ENCODE results near the gene GFPT2. TPM values are rescaled to one million over a fixed set of nuclear protein-coding genes. Genes with fewer than 3 reads are reported as not detected.

Gene GFPT2
- total RNA-seq, 1 donor from 2014 or later = 1.1 TPM

DNA sequence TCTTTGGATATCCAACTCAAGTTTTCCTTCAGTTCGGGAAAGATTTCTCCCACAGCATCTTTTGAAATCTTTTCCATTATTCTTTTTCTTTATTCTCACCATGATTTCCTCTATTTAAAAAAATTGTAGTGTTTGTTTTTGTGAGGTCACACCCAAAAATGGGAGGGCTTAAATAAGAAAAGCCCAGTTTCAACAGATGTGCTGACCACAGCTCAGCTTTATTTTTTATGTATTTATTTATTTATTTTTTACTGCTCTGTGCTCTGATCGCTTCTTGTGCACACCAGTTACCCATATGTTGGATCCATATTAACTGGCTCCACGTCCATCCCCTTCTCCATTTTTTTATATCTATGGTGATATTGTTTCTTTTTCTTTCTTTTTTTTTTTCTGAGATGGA, 20.3 kb downstream of the GFPT2 start:
- no peak for ATAC-seq

DNA sequence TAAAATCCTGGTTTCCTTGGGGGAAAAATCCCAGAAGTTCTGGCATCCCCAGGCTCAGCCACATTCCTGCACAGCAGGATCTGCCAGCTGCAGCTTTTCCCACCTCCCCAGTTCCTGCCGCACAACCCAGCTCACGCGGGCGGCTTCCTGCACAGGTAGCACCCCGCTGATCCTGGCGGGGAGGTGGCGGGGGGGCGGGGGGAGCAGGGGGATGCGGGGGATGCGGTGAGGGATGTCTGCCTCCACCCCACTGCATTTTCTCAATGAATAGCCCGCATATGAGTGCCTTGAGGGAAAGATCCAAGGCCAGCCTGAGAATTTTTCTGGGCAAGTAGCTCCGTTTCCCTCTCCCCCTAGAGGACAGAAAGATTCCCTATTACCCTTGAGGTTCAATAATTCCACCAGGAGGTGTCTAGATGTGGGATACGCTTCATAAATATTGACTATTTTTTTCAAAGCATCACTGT, 21.1 kb downstream of the GFPT2 start:
- ATAC-seq = no peak

DNA sequence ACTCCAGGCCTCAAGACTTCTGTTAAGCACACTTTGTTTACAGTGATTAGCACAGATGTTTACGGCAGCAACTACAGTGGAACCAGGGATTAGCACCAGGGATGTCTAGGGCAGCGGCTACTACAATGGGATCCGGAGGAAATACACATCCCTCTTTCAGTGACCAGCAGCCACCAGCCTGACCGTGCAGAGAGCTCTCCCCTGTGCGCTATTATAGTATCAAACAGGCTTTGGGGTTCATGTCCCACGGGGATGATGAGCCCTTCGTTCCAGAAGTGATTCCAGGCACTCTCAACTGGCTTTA, 21.5 kb downstream of the GFPT2 start:
- ATAC-seq = no peak

DNA sequence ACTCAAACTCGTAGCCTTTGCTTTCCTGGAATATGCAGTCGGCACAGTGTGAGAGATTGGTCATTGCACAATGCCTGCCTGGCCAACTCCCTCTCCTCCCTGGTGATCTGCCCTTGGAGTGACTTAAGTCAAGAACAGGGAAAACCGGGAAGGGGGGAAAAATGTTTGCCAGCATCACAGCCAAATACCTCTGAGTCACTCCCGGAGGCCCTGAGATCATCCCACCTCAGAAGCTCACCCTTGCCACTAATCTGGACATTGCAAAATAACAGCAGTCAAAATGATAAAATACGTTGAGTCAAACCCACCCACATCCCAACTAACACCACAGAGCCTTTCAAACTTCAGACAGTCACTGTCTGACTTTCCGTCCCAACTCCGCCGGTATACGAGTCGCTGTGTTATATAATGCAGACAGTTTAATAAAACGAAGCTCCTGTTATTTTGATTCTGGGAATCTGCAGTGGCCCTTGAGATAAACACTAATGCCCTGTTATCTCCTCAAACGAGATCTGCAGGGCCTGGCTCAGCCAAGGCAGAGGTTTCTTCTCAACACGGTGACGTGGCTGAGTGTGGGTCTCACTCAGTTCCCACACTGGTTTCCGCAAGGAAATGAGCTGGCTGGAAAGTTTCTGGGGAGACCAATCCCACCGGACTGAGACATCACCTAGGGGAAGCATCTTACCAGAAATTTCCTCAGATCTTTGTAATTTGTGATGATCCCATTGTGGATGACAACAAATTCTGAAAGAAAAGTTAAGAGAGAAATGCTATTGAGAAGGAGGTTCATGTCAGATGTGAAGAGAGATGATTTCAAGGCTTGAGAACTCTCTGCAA, 22.1 kb downstream of the GFPT2 start:
- ATAC-seq = peak; percentile 77

DNA sequence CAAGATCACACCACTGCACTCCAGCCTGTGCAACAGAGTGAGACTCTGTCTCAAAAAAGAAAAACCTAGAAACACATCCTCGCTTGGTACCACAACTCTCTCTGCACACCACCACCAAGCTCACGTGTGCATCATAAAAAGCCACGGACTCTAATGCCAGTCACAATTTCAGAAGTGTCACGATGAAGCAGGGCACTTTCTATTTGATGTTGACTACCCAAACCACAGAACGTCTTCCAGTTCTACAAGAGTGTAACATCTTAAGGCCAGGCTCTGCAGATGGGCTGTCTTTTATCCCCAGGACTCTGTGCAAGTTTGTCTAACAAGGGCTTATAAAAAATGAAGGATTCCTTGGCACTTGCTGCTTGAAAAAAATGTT, 22.9 kb downstream of the GFPT2 start:
- no peak for ATAC-seq

DNA sequence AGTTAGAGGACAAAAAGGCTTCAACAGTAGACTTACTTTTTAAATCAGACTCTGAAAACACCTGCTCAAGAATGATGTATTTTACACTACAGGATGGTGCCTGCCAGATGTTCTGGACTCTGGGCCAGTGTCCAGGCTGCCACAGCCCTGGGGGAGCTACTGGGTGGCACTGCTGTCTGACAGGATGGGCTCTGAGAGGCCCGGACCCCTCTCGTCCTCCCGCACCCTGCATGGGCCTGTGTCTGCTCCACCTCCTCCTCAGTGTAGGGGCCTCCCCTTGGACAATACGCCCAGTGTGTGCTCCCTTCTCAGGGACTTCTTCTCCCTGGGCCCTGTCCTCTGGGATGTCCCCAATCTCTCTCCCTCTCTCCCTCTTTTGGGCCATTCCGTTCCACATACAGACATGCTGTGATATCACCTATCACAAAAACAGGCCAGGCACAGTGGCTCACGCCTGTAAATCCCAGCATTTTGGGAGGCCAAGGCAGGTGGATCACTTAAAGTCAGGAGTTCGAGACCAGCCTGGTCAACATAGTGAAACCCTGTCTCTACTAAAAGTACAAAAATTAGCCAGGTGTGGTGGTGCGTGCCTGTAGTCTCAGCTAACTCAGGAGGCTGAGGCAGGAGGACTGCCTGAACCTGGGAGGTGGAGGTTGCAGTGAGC, 23.4 kb downstream of the GFPT2 start:
- no peak for ATAC-seq

DNA sequence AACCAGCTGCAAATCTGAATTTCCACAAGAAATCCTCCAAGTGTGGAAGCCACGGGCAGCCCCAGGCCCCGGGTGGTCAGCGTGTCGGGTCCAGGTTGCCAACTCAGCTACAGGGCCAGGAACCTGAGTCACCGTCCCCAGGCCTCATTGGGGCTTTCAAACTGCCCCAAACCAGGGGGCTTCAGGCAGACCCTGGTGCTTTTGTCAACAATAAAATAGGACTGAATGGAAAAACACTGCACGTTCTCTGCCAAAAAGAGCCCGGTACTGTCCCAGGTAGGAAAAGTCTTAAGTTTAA, 24.0 kb downstream of the GFPT2 start:
- ATAC-seq = no peak

DNA sequence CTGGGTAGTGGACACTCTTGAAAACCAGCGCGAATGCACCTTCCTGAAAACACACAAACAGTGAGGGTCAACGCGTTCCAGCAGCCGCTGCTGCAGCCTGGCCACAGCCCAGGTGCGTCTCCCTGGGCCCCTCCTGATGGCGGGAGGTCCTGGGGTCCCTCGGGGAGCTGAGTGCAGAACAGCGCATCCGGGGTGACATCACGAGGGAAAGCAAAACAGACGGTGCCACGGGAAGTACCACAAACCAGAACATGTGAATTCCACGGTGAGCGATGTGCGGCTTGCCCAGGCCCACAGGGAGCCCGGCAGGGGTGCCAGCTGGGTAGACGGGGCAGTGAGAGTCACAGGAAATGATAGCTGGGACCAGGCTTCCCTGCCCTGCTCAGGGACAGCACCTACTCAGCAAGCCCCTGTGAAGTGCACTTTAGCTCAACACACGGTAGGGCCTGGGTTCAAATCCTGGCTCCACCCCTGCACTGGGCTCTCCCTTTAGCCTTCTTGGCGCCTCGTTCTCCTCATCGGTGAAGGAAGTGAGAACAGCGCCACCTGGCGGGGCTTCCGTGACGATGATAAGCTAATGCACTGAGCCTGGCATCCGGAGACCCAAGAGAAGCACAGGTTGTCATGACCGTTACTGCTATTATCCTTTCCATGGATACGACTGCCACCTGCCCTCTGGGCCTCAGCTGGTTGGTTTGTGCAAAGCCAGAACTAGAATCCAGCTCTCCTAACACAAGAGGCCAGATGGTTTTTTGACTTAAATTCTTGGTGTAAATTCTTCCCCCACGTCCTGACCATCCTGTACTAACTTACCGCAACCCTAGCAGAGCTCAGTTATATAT, 24.6 kb downstream of the GFPT2 start:
- peak; percentile 67 for ATAC-seq

DNA sequence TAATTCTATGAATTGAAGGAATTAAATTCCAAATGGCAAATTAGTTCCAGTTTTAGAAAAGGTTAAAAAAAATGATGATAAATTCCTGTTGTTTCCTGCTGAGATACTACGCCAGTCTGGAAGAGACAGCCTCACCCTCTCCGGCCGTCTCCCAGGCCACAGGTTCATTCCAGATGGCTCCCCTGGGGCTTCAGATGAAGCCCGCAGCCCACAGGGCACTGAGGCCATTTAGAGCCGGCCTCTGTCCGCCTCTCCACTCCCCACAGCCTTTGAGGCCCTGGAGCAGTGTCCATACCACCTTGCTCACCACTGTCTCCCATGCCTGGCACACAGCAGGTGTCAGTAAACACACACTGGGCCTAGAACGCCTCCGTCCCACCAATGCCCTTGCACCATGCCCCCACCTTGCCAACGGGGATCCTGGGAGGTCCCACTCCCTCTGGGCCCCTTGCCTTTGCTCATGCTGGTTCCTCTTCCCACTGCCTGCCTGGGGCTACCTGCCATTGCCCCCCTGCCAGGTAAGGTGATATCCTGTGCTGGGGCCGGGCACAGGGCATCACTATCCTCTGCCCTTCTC, 26.1 kb downstream of the GFPT2 start:
- ATAC-seq = no peak

DNA sequence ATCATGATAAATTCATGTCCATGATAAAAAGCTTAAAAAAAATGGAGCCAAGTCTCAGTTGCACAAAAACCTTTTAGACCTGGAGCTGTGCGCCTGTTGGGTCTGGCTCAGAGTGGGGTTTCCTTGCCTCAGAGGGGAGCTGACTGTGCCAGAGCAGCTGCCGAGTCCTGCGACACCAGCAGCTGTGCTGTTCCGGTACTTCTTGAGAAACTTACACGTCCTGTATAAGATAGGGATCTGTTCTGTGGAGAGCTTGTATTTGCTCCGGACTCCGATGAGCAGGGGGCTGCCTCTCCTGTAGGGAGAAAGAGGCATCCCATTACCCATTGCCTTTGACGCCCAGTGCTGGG, 28.6 kb downstream of the GFPT2 start:
- ATAC-seq = no peak

DNA sequence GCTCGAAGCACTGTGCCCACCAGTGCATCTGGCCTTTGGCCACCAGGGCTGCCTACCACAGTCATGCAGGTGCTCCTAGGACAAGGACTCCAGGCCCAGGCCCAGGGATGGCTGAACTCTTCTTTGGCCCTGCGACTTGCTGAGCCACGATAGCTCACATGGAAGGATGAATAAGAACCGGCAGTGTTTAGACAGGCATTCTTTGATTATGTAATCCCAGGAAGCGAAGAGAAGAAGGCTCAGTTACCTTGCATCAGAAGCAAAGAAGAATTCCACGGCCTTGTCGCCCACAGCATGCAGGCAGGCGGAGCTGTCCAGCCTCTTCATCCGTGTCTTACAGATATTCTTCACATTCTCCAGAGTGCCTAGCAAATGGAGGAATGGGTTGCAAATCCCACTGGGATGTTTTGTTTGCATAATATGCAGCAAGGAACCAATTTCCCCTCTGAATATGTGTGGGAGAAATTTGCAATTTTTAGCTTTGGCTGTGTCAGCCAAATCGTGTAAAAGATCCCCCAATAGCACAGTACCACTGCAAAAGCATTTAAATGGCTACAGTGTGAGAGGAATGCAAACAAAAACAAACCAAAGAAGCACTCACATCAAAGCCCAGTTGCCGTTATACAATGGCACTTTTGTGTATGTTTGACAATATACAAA, 29.1 kb downstream of the GFPT2 start:
- peak; percentile 71 for ATAC-seq

DNA sequence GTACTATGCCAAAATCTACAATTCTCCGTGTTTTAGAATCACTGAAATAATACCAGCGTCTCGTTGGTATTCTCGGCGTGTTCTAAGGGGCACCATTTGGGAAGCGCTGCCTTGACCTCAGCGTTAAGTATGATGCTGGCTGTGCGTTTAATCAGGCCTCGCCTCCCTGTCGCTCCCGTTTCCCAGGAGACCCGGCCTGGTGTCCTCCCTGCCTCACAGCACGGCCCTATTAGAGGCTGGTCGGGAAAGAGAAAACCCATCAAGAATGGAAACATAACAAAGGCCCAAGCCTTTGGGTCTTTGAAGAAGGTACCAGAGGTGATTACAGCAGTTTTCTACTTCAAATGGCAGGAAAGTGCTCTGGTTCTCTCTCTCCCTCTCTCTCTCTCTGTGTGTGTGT, 30.0 kb downstream of the GFPT2 start:
- no peak for ATAC-seq

DNA sequence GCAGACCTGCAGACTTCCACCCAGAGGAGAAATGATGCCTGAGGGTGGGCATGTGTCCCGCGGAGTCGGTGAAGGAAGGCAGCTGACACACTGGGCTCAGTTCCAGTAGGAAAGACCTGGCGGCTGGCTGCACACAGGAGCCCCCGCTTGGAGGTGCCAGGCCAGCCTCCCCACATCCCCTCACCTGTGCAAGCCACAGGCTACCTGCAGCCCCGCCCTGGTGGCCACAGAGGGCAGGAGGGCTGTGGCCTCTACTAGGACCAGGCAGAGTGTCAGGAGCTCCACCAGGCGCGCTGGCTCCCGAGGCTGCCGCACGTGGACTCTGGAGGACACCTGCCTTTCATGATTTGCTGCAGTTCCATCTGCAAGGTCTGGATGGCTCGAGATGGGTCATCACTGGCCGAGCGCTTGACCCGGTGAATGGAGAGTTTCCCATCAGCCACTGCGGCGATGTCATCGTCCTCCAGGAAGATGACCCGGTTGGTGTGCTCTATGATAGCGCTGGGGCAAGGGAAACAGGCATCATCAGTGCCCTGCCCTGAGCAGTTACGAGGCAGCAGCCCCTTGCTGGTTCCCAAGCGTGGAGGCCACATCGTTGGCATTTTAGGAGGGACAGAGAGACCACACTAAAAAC, 34.6 kb downstream of the GFPT2 start:
- ATAC-seq = no peak

DNA sequence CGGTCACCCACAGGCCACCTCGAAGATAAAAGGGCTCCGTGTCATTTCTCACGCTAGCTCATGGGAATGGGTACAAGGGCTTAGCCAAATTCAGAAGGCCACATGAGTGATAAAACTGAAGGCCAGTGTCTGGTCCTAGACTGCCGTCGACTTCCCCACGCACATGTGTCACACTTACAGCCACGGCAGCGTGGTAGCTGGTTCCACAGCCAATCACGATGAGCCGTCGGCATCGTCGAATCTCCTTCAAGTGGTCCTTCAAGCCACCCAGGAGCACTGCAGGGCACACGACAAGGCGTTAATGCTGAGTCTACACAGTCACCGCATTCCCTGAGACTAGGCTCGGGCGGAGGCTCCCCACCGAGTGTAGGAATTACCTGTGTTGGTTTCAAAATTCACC, 36.5 kb downstream of the GFPT2 start:
- no peak for ATAC-seq

DNA sequence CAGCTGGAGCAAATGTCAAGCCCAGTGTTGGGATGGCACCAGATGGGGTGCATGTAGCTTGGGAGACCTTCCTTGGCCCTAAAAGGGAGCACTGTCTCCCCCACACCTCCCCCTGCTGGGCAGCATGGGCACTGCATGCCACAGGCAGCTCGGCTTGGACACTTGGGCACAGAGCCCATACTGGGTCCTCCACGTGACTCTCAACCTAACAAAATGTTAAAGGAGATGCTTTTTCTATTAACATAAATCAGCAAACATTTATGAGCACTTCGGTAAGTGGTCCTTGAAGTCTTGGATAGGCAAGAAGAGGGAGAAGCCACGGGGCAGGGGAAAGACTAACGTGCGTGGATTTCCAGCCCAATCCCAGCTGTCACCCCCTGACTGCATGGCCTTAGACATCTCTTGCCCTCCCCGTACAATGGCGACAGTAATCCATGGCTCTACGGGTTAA, 37.3 kb downstream of the GFPT2 start:
- ATAC-seq = peak; percentile 83

DNA sequence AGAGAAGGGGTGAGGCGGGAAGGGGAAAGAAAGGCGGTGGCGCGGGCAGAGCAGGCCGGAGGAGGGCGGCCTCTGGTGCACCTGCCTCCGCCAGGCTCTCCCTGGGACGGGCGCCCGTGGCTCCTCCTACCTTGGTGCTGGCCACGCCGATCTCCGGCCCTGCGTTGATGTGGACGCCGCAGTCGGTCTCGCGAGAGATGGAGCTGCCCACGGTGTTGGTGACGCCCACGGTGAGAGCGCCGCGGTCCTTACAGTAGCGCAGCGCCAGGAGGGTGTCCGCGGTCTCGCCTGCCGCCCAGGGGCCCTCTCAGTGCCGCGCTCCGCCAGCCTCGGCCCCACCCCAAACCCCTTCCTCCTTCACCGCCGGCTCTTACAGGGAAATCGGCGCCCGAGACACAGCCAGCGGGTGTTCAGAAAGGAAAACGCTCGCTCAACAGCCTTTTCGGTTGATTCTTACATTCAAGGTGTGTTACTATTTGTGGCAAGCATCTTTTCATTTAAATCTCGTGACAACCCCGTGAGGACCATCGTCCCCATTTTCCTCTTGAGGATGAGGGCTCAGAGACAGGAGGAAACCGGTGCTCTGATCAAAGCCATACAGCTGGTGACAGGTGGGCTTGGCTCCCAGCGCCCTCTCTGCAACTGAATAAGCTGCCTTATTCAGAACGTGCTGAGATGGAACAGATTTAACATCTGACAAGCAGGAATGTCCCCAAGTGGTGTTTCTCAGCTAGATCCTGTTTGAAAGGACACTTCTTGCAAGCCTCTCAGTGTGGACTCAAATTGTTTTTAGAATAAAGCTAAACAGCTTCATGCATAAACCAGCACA, 39.2 kb downstream of the GFPT2 start:
- no peak for ATAC-seq

DNA sequence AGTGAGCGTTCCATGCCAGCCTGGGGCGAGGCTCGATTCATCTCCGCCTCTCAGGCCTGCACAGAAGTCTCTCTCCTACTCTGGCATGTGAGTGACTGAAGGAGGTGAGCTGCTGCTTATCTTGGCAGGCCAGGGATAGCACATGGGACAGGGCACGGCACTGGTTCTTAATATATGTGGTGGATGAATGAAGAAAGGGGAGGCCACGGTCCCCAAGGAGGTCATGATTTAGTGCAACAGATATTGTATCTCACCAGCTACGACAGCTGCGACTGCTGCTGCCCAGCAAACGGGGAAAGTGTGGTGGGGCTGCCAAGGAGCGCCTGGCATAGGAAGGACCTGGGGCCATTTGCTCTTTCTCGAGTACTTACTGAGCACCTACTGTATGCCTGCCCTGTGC, 41.9 kb downstream of the GFPT2 start:
- no peak for ATAC-seq

DNA sequence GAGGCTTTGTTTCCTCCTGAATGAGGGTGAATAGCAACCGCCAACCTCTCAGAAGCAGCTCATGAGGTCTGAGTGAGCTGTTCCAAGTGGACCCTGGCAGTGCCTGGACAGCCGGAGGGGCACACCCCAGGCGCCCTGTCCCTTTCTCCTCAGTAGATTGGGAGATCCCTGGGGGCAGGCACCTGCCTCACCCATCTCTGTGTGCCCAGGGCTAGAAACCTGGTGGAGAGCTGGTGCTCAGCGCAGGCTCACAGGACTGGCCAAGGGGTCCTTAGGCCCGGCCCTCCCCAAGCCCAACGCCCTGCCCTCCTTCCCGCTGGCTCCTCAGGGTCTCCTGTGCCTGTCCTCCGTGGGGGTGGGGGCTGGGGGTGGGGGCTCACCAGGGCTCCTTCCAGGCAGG, 46.3 kb downstream of the GFPT2 start:
- no peak for ATAC-seq

DNA sequence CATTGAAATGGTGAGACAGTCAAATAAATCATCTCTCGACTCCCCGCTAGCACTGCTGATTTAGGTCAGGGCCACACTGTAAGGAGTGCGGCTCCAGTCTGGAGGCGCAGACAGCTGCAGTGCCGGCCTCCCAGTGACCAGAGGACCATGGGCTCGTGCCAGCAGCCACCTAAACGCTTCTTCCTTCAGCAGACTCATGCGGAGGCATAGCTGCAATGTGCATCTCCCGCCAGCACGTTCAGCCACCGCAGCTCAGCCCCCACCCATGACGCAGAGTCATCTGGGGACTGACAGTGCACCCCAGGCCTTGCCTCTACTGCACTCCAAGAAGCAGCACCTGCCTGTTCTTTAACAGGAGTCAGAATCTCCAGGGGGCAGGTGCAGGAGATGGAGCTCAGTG, 47.7 kb downstream of the GFPT2 start:
- ATAC-seq = no peak

DNA sequence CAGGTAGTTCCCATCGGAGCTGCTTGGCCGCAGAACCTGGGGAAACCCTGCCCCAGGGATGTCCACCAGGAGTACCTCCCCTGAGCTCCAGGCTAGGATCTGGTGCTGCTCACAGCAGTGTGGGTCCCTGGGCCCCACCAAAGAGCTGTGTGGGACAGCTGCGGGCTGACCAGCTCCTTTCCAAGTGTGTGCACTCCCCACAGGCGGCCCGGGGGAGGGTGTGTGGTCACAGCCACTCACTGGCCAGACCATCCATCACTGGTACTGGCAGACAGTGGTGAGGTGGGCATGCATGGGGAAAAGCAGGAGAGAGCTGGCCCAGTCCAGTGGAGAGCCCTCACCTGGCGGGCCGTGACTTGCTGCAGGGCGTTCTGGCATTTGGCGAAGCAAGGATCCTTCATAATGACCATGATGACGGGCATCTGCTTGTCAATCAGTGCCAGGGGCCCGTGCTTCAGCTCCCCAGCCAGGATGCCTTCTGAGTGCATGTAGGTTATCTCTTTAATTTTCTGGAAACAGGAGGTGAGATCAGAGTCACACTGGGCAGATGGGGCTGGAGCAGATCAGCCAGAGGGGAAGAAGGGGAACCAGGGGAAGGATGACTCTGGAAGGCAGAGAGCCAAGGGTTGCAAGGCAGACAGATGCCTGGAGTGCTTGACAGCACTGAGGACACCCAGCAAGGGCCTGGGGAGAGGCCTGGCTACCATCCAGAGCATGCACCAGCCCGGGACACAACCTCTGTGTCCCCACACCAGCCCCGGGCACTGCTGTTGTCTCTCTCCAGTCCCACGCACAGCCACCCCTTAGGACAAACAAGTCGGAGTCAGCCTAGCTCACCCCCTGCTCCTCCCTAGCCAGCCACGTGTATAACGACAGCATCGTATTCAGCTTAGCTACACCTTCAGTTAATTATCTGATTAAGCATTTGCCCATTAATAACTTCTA, 48.4 kb downstream of the GFPT2 start:
- ATAC-seq = no peak

DNA sequence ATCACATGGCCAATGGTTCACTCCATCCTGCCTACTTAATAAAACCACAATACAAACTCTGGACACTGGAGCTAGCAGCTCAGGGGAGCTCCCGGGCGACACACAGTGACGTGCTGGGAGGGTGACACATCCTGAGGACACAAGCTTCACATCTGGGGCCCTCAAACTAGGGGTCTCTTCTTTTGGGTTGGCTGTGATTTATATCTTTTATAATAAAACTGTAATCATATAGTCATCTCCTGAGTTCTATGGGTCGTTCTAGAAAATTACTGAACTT, 49.2 kb downstream of the GFPT2 start:
- ATAC-seq = no peak

Measured in esophagus mucosa (tissue), 1 donor.